Measurements from ENCODE around the gene PDK1. TPM values are rescaled to one million over a fixed set of nuclear protein-coding genes. Genes with fewer than 3 reads are reported as not detected.

PDK1 gene
- 70.2 and 130 TPM in 2 replicates for total RNA-seq (2014; rRNA removed; shearing (Covaris generic); ENCODE audit: low replicate concordance)

GRCh38 chr2:172555522-172556283 lies at the start of gene PDK1:
TSS of gene PDK1 (plus strand) at chr2:172556090. CDS start at chr2:172556151, 61 bp downstream.
- Histone ChIP-seq H3K27ac (ENCODE audit: low read length) (peak within 1 kb of the TSS; percentile 68), H3K4me2 (ENCODE audit: low read depth, low read length, poor library complexity, severe bottlenecking) (peak within 1 kb of the TSS; percentile 89), H3K4me1 (ENCODE audit: low read length) (peaks cover 33% of the 10 kb centered on the region), H2AFZ (ENCODE audit: low read length) (peak within 1 kb of the TSS; percentile 87), H4K20me1 (ENCODE audit: insufficient read depth, low read depth, low read length) (no peaks in the 10 kb centered on the region), H3K79me2 (ENCODE audit: low read length) (peaks cover 91% of the 10 kb centered on the region), H3K27me3 (ENCODE audit: low read length) (no peaks in the 10 kb centered on the region), H3K9me3 (ENCODE audit: low read length) (no peaks in the 10 kb centered on the region), H3K9ac (ENCODE audit: low read length) (peak within 1 kb of the TSS; percentile 87), H3K9me2 (replicated peaks; ENCODE audit: insufficient read depth, low read length) (no peaks in the 10 kb centered on the region), H3K4me3 (ENCODE audit: low read length) (peak within 1 kb of the TSS; percentile 83), H3K36me3 (ENCODE audit: insufficient read depth, low read length) (peaks cover 11% of the 10 kb centered on the region)
- peak; percentile 96 for DNase-seq

DNA sequence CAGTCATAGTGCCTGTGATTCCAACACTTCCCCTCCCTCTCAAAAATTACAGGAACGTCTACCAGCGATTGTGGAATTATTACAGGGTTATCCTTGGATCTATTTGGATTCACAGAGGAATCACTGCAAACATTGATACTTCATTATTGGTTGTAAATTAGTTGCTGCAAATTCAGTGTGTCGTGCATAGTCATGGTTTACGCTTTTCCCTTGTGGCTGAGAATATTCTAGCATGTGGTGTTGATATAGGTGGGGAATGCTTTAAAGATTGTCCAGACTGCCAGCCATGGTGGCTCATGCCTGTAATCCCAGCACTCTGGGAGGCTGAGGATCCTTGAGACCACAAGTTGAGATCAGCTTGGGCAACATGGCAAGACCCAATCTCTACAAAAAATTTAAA lies 48.7 kb upstream of the PDK1 start:
- Histone ChIP-seq H4K20me1 (ENCODE audit: insufficient read depth, low read depth, low read length) (no peaks in the 10 kb centered on the region), H3K79me2 (ENCODE audit: low read length) (no peaks in the 10 kb centered on the region; the same call in 1 of the 2 replicates), H2AFZ (ENCODE audit: low read length) (no peak overlapping the region), H3K4me1 (ENCODE audit: low read length) (peaks cover 16% of the 10 kb centered on the region), H3K9ac (ENCODE audit: low read length) (no peak overlapping the region), H3K36me3 (ENCODE audit: insufficient read depth, low read length) (peaks cover 9% of the 10 kb centered on the region; the same call in 1 of the 2 replicates), H3K4me2 (ENCODE audit: low read depth, low read length, poor library complexity, severe bottlenecking) (no peak overlapping the region), H3K9me2 (replicated peaks; ENCODE audit: insufficient read depth, low read length) (no peaks in the 10 kb centered on the region), H3K9me3 (ENCODE audit: low read length) (peaks cover 6% of the 10 kb centered on the region), H3K4me3 (ENCODE audit: low read length) (no peak overlapping the region), H3K27ac (ENCODE audit: low read length) (no peak overlapping the region), H3K27me3 (ENCODE audit: low read length) (no peaks in the 10 kb centered on the region)
- no peak for DNase-seq

GRCh38 chr2:172510088-172510487 lies 45.8 kb upstream of the PDK1 start:
- Histone ChIP-seq H3K27me3 (ENCODE audit: low read length) (no peaks in the 10 kb centered on the region), H3K4me1 (ENCODE audit: low read length) (peaks cover 16% of the 10 kb centered on the region), H3K36me3 (ENCODE audit: insufficient read depth, low read length) (peaks cover 15% of the 10 kb centered on the region; the same call in 1 of the 2 replicates), H3K9ac (ENCODE audit: low read length) (no peak overlapping the region), H3K4me3 (ENCODE audit: low read length) (no peak overlapping the region), H4K20me1 (ENCODE audit: insufficient read depth, low read depth, low read length) (no peaks in the 10 kb centered on the region), H3K27ac (ENCODE audit: low read length) (peak overlapping the region; percentile 38), H2AFZ (ENCODE audit: low read length) (peak overlapping the region; percentile 27; the same call in 1 of the 2 replicates), H3K9me3 (ENCODE audit: low read length) (peaks cover 22% of the 10 kb centered on the region), H3K4me2 (ENCODE audit: low read depth, low read length, poor library complexity, severe bottlenecking) (peak overlapping the region; percentile 47), H3K79me2 (ENCODE audit: low read length) (no peaks in the 10 kb centered on the region; the same call in 1 of the 2 replicates), H3K9me2 (replicated peaks; ENCODE audit: insufficient read depth, low read length) (no peaks in the 10 kb centered on the region)
- no peak for DNase-seq

- peak overlapping the region; percentile 27; the same call in 1 of the 2 replicates for H2AFZ ChIP-seq (ENCODE audit: low read length)
- H3K27me3 ChIP-seq (ENCODE audit: low read length), result no peaks in the 10 kb centered on the region
- peak overlapping the region; percentile 47 for H3K4me2 ChIP-seq (ENCODE audit: low read depth, low read length, poor library complexity, severe bottlenecking)
- no peak overlapping the region for H3K4me3 ChIP-seq (ENCODE audit: low read length)
- no peaks in the 10 kb centered on the region for H4K20me1 ChIP-seq (ENCODE audit: insufficient read depth, low read depth, low read length)
- H3K9me2 ChIP-seq (replicated peaks; ENCODE audit: insufficient read depth, low read length), result no peaks in the 10 kb centered on the region
- peaks cover 22% of the 10 kb centered on the region for H3K9me3 ChIP-seq (ENCODE audit: low read length)
- peak overlapping the region; percentile 38 for H3K27ac ChIP-seq (ENCODE audit: low read length)
- no peaks in the 10 kb centered on the region; the same call in 1 of the 2 replicates for H3K79me2 ChIP-seq (ENCODE audit: low read length)
- H3K9ac ChIP-seq (ENCODE audit: low read length), result no peak overlapping the region
- DNase-seq, result no peak
- H3K36me3 ChIP-seq (ENCODE audit: insufficient read depth, low read length), result peaks cover 15% of the 10 kb centered on the region; the same call in 1 of the 2 replicates
- peaks cover 16% of the 10 kb centered on the region for H3K4me1 ChIP-seq (ENCODE audit: low read length)
These were observed 45.3 kb upstream of the PDK1 start for GRCh38 chr2:172510548-172510947.

DNA sequence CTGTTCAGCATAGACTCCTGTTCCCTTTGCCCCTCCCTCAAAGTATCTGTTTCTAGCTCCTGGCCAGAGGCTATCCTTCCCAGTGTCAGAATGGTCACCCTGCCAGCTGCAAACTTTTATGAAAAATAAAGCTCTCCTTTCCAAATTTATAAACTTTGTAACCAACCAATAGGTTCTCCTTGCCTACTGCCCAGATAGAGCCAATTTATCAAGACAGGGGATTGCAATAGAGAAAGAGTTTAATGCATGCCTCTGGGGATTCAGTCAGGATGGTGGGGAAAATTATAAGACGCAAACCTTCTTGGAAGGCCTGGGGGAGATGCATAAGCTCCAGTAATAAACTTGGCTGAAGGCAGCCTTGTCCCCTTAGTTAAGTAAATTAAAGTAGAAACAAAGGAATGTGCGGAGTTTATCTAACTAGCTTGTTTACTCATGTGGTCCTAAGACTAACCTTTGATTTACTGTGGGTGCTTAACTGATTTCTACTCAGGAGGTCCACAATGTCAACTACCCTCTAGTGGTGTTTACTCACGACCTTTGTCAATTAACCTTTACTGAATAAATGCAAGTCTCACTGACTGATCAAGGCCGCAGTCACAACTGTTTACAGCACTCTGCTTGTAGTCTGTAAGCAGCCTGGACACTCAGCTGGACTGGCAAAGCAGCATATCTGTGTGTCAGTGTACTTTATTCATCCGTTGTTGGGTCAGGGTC lies 42.9 kb upstream of the PDK1 start:
- Histone ChIP-seq H3K4me2 (ENCODE audit: low read depth, low read length, poor library complexity, severe bottlenecking) (no peak overlapping the region), H3K4me1 (ENCODE audit: low read length) (peaks cover 16% of the 10 kb centered on the region), H3K36me3 (ENCODE audit: insufficient read depth, low read length) (peaks cover 15% of the 10 kb centered on the region; the same call in 1 of the 2 replicates), H3K9me2 (replicated peaks; ENCODE audit: insufficient read depth, low read length) (no peaks in the 10 kb centered on the region), H2AFZ (ENCODE audit: low read length) (no peak overlapping the region), H3K9ac (ENCODE audit: low read length) (no peak overlapping the region), H3K9me3 (ENCODE audit: low read length) (peaks cover 22% of the 10 kb centered on the region), H3K27me3 (ENCODE audit: low read length) (no peaks in the 10 kb centered on the region), H3K79me2 (ENCODE audit: low read length) (no peaks in the 10 kb centered on the region; the same call in 1 of the 2 replicates), H3K27ac (ENCODE audit: low read length) (no peak overlapping the region), H4K20me1 (ENCODE audit: insufficient read depth, low read depth, low read length) (no peaks in the 10 kb centered on the region), H3K4me3 (ENCODE audit: low read length) (no peak overlapping the region)
- DNase-seq, result no peak

GRCh38 chr2:172513524-172513900 lies 42.4 kb upstream of the PDK1 start:
- no peaks in the 10 kb centered on the region for H3K27me3 ChIP-seq (ENCODE audit: low read length)
- H3K9ac ChIP-seq (ENCODE audit: low read length), result no peak overlapping the region
- no peaks in the 10 kb centered on the region for H3K9me2 ChIP-seq (replicated peaks; ENCODE audit: insufficient read depth, low read length)
- no peak overlapping the region for H3K4me3 ChIP-seq (ENCODE audit: low read length)
- H3K36me3 ChIP-seq (ENCODE audit: insufficient read depth, low read length), result peaks cover 15% of the 10 kb centered on the region; the same call in 1 of the 2 replicates
- no peak overlapping the region for H3K4me2 ChIP-seq (ENCODE audit: low read depth, low read length, poor library complexity, severe bottlenecking)
- peaks cover 22% of the 10 kb centered on the region for H3K9me3 ChIP-seq (ENCODE audit: low read length)
- no peaks in the 10 kb centered on the region; the same call in 1 of the 2 replicates for H3K79me2 ChIP-seq (ENCODE audit: low read length)
- H3K27ac ChIP-seq (ENCODE audit: low read length), result no peak overlapping the region
- H2AFZ ChIP-seq (ENCODE audit: low read length), result no peak overlapping the region
- DNase-seq, result no peak
- H4K20me1 ChIP-seq (ENCODE audit: insufficient read depth, low read depth, low read length), result no peaks in the 10 kb centered on the region
- H3K4me1 ChIP-seq (ENCODE audit: low read length), result peaks cover 16% of the 10 kb centered on the region

DNA sequence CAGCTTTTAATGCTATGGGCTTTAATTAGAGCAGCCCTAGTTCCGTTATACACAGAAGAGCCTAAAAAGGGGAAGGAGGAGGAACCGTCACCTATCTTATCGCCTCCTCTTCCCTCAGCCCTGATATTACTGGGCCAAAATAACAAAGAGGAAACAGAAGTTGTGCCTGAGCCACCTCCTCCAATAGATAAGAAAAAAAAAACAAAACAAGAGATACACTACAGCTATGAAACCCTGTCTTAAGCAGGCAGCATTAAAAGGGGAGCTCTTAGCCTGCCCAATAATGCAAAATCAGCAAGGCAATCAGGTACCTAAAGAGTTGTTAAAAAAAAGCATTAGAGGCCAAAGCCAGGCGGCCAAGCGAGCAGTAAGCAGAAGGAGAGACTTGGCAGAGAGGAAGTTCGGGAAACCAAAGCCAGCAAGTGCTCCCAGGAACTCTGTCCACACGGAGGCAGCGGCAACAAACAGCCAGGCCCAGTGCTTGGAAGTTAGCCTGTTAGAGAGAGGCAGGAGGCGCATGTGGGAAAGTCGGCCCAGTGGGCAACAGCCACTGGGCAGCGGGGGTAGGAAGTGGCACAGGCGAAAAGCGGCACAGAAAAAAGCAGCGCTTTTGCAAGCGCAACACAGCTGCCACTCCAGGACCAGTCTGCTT lies 41.8 kb upstream of the PDK1 start:
- Histone ChIP-seq H3K4me1 (ENCODE audit: low read length) (peaks cover 16% of the 10 kb centered on the region), H3K9me2 (replicated peaks; ENCODE audit: insufficient read depth, low read length) (no peaks in the 10 kb centered on the region), H3K27ac (ENCODE audit: low read length) (no peak overlapping the region), H3K9ac (ENCODE audit: low read length) (no peak overlapping the region), H3K4me2 (ENCODE audit: low read depth, low read length, poor library complexity, severe bottlenecking) (no peak overlapping the region), H3K79me2 (ENCODE audit: low read length) (no peaks in the 10 kb centered on the region; the same call in 1 of the 2 replicates), H3K27me3 (ENCODE audit: low read length) (no peaks in the 10 kb centered on the region), H2AFZ (ENCODE audit: low read length) (no peak overlapping the region), H3K4me3 (ENCODE audit: low read length) (no peak overlapping the region), H3K9me3 (ENCODE audit: low read length) (peaks cover 22% of the 10 kb centered on the region), H3K36me3 (ENCODE audit: insufficient read depth, low read length) (peaks cover 15% of the 10 kb centered on the region; the same call in 1 of the 2 replicates), H4K20me1 (ENCODE audit: insufficient read depth, low read depth, low read length) (no peaks in the 10 kb centered on the region)
- DNase-seq, result no peak
